CD4-positive, alpha-beta T cell treated with Interleukin-6 for 4 hours (primary cell): ENCODE data around the gene GDPD5.

ENCODE experiments used
- DNase-seq: peaks from one replicate; pipeline ENCODE4 v3.0.0-alpha.2; 2020; ENCODE audit warnings: mixed read lengths

The GDPD5 gene

GRCh38 chr11:75510004-75510722, 15.6 kb downstream of the GDPD5 start:
- no peak for DNase-seq

GRCh38 chr11:75509020-75509720, 16.6 kb downstream of the GDPD5 start:
- no peak for DNase-seq

GRCh38 chr11:75508051-75508561, 17.6 kb downstream of the GDPD5 start:
- DNase-seq = peak; percentile 65

GRCh38 chr11:75507571-75507970, 18.2 kb downstream of the GDPD5 start:
- DNase-seq = no peak

GRCh38 chr11:75506827-75507226, 18.9 kb downstream of the GDPD5 start:
- DNase-seq = no peak

GRCh38 chr11:75505916-75506692, 19.6 kb downstream of the GDPD5 start:
- no peak for DNase-seq

- DNase-seq = no peak
These were observed 21.2 kb downstream of the GDPD5 start for GRCh38 chr11:75504501-75504900.

- no peak for DNase-seq
These were observed 22.1 kb downstream of the GDPD5 start for GRCh38 chr11:75503531-75504099.

GRCh38 chr11:75502138-75502537, 23.6 kb downstream of the GDPD5 start:
- DNase-seq = no peak

GRCh38 chr11:75500742-75501141, 25.0 kb downstream of the GDPD5 start:
- DNase-seq = no peak

- no peak for DNase-seq
These were observed 26.1 kb downstream of the GDPD5 start for GRCh38 chr11:75499423-75500190.

- no peak for DNase-seq
These were observed 27.0 kb downstream of the GDPD5 start for GRCh38 chr11:75498556-75499255.

GRCh38 chr11:75497788-75498409, 27.8 kb downstream of the GDPD5 start:
- DNase-seq = no peak

- no peak for DNase-seq
These were observed 29.4 kb downstream of the GDPD5 start for GRCh38 chr11:75496305-75496752.

- no peak for DNase-seq
These were observed 29.9 kb downstream of the GDPD5 start for GRCh38 chr11:75495749-75496304.

- DNase-seq = no peak
These were observed 32.1 kb downstream of the GDPD5 start for GRCh38 chr11:75493626-75494025.

GRCh38 chr11:75492181-75492820, 33.4 kb downstream of the GDPD5 start:
- peak; percentile 84 for DNase-seq

GRCh38 chr11:75491465-75491864, 34.3 kb downstream of the GDPD5 start:
- no peak for DNase-seq

GRCh38 chr11:75490221-75491181, 35.2 kb downstream of the GDPD5 start:
- DNase-seq = no peak
